ENCODE measurements around the gene TNK1. TPM values are rescaled to one million over a fixed set of nuclear protein-coding genes. Genes with fewer than 3 reads are reported as not detected.

TNK1 gene
- total and polyA plus RNA-seq, 3 donors from 2014 or later = 3.7 to 6.8 (median 4.0) TPM

GRCh38 chr17:7414837-7415236 lies 33.9 kb downstream of the TNK1 start:
- TF ChIP-seq POLR2A (IDR thresholded peaks at IDR 0.05) = no peak
- TF ChIP-seq, protein P1, sequence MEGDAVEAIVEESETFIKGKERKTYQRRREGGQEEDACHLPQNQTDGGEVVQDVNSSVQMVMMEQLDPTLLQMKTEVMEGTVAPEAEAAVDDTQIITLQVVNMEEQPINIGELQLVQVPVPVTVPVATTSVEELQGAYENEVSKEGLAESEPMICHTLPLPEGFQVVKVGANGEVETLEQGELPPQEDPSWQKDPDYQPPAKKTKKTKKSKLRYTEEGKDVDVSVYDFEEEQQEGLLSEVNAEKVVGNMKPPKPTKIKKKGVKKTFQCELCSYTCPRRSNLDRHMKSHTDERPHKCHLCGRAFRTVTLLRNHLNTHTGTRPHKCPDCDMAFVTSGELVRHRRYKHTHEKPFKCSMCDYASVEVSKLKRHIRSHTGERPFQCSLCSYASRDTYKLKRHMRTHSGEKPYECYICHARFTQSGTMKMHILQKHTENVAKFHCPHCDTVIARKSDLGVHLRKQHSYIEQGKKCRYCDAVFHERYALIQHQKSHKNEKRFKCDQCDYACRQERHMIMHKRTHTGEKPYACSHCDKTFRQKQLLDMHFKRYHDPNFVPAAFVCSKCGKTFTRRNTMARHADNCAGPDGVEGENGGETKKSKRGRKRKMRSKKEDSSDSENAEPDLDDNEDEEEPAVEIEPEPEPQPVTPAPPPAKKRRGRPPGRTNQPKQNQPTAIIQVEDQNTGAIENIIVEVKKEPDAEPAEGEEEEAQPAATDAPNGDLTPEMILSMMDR (IDR thresholded peaks at IDR 0.05) = no peak
- Histone ChIP-seq H3K36me3 (ENCODE audit: low read depth, missing control alignments) (no peaks in the 10 kb centered on the region), H3K4me3 (no peak overlapping the region), H3K4me1 (no peaks in the 10 kb centered on the region), H3K27me3 (no peaks in the 10 kb centered on the region), H3K27ac (no peak overlapping the region), H3K9me3 (no peaks in the 10 kb centered on the region)
- intact Hi-C loops (cut with DNase I; ENCODE audit: low total_unique reads) = no loop called here
- no peak for DNase-seq
- WGBS, 2 donors = 92 to 94% methylated on average over 10 to 14 of the region's 14 CpGs

DNA sequence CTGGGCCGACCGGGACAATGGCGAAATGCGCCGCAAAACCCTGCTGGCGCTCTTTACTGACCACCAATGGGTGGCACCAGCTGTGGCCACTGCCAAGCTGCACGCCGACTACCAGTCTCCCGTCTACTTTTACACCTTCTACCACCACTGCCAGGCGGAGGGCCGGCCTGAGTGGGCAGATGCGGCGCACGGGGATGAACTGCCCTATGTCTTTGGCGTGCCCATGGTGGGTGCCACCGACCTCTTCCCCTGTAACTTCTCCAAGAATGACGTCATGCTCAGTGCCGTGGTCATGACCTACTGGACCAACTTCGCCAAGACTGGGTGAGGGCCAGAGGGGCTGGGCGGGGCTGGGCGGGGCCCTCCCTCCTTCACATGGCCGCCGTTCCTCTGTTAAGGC lies 34.9 kb downstream of the TNK1 start:
- Histone ChIP-seq H3K4me3 (no peak overlapping the region), H3K4me1 (no peaks in the 10 kb centered on the region), H3K36me3 (ENCODE audit: low read depth, missing control alignments) (no peaks in the 10 kb centered on the region), H3K9me3 (no peaks in the 10 kb centered on the region), H3K27ac (no peak overlapping the region), H3K27me3 (no peaks in the 10 kb centered on the region)
- TF ChIP-seq, protein P1 (IDR thresholded peaks at IDR 0.05) = no peak
- TF ChIP-seq POLR2A (IDR thresholded peaks at IDR 0.05) = no peak
- WGBS, 2 donors = 92 to 93% methylated on average over 13 to 23 of the region's 23 CpGs
- intact Hi-C loops (cut with DNase I; ENCODE audit: low total_unique reads) = no loop called here
- no peak for DNase-seq

GRCh38 chr17:7416323-7416722 lies 35.4 kb downstream of the TNK1 start:
- TF ChIP-seq POLR2A (IDR thresholded peaks at IDR 0.05) = no peak
- TF ChIP-seq, protein P1 (IDR thresholded peaks at IDR 0.05) = no peak
- Histone ChIP-seq H3K9me3 (no peaks in the 10 kb centered on the region), H3K36me3 (ENCODE audit: low read depth, missing control alignments) (no peaks in the 10 kb centered on the region), H3K4me1 (no peaks in the 10 kb centered on the region), H3K27me3 (no peaks in the 10 kb centered on the region), H3K27ac (no peak overlapping the region), H3K4me3 (no peak overlapping the region)
- intact Hi-C loops (cut with DNase I; ENCODE audit: low total_unique reads) = no loop called here
- 78 to 90% methylated on average over 6 of the region's 6 CpGs for WGBS, 2 donors
- no peak for DNase-seq

- no peak for DNase-seq
- H3K27me3 ChIP-seq = no peaks in the 10 kb centered on the region
- H3K36me3 ChIP-seq (ENCODE audit: low read depth, missing control alignments) = no peaks in the 10 kb centered on the region
- no peak overlapping the region for H3K27ac ChIP-seq
- TF ChIP-seq, protein P1 (IDR thresholded peaks at IDR 0.05) = no peak
- no peak for TF ChIP-seq POLR2A (IDR thresholded peaks at IDR 0.05)
- no peaks in the 10 kb centered on the region for H3K9me3 ChIP-seq
- H3K4me1 ChIP-seq = no peaks in the 10 kb centered on the region
- intact Hi-C loops (cut with DNase I; ENCODE audit: low total_unique reads) = no loop called here
- WGBS, 2 donors = 93 to 94% methylated on average over 30 to 54 of the region's 54 CpGs
- no peak overlapping the region for H3K4me3 ChIP-seq
Measured at GRCh38 chr17:7417056-7417655, 36.3 kb downstream of the TNK1 start.

GRCh38 chr17:7418472-7419152 lies 37.7 kb downstream of the TNK1 start:
- intact Hi-C loops (cut with DNase I; ENCODE audit: low total_unique reads) = no loop called here
- Histone ChIP-seq H3K36me3 (ENCODE audit: low read depth, missing control alignments) (no peaks in the 10 kb centered on the region), H3K4me1 (no peaks in the 10 kb centered on the region), H3K27ac (no peak overlapping the region), H3K4me3 (no peak overlapping the region), H3K27me3 (no peaks in the 10 kb centered on the region), H3K9me3 (no peaks in the 10 kb centered on the region)
- 73 to 91% methylated on average over 5 to 18 of the region's 18 CpGs for WGBS, 2 donors
- no peak for DNase-seq
- no peak for TF ChIP-seq POLR2A (IDR thresholded peaks at IDR 0.05)
- TF ChIP-seq, protein P1 (IDR thresholded peaks at IDR 0.05) = no peak

All from testis (tissue), 3 donors.